ENCODE measurements around the gene DSCAM.

DSCAM gene

GRCh38 chr21:40850071-40850470 is 3.1 kb upstream of the DSCAM start:
- Mint-ChIP-seq H3K4me3 (no peak overlapping the region), H3K4me1 (ENCODE audit: low read depth in 2 of 2) (no peaks in the 10 kb centered on the region), H3K36me3 (ENCODE audit: insufficient read depth) (no peaks in the 10 kb centered on the region), H3K27ac (no peak overlapping the region), H3K9me3 (peaks cover 0 to 3% of the 10 kb centered on the region in 2 donors), H3K27me3 (peaks cover 4 to 26% of the 10 kb centered on the region in 2 donors)
- DNase-seq = no peak
- ATAC-seq (replicated peaks) = no peak

GRCh38 chr21:40847951-40848350 is 993 bp upstream of the DSCAM start:
- no peak for ATAC-seq (replicated peaks)
- no peaks in the 10 kb centered on the region for H3K4me1 Mint-ChIP-seq (ENCODE audit: low read depth in 2 of 2)
- peaks cover 4 to 26% of the 10 kb centered on the region in 2 donors for H3K27me3 Mint-ChIP-seq
- no peak overlapping the region for H3K27ac Mint-ChIP-seq
- no peaks in the 10 kb centered on the region for H3K36me3 Mint-ChIP-seq (ENCODE audit: insufficient read depth)
- no peak for DNase-seq
- no peak overlapping the region for H3K4me3 Mint-ChIP-seq
- H3K9me3 Mint-ChIP-seq = peaks cover 0 to 1% of the 10 kb centered on the region in 2 donors

GRCh38 chr21:40846103-40846502 is 855 bp downstream of the DSCAM start:
- no peaks in the 10 kb centered on the region for H3K4me1 Mint-ChIP-seq (ENCODE audit: low read depth in 2 of 2)
- DNase-seq (no peak), ATAC-seq (replicated peaks) (no peak)
- H3K9me3 Mint-ChIP-seq = peaks cover 0 to 1% of the 10 kb centered on the region in 2 donors
- peaks cover 11 to 42% of the 10 kb centered on the region in 2 donors for H3K27me3 Mint-ChIP-seq
- H3K4me3 Mint-ChIP-seq = no peak overlapping the region
- H3K36me3 Mint-ChIP-seq (ENCODE audit: insufficient read depth) = no peaks in the 10 kb centered on the region
- H3K27ac Mint-ChIP-seq = no peak overlapping the region

GRCh38 chr21:40845441-40845995 is 1.4 kb downstream of the DSCAM start:
- no peaks in the 10 kb centered on the region for H3K4me1 Mint-ChIP-seq (ENCODE audit: low read depth in 2 of 2)
- no peak for DNase-seq
- no peak for ATAC-seq (replicated peaks)
- no peaks in the 10 kb centered on the region for H3K36me3 Mint-ChIP-seq (ENCODE audit: insufficient read depth)
- peaks cover 0 to 1% of the 10 kb centered on the region in 2 donors for H3K9me3 Mint-ChIP-seq
- no peak overlapping the region for H3K27ac Mint-ChIP-seq
- peaks cover 17 to 48% of the 10 kb centered on the region in 2 donors for H3K27me3 Mint-ChIP-seq
- H3K4me3 Mint-ChIP-seq = no peak overlapping the region

- Mint-ChIP-seq H3K27me3 (peaks cover 20 to 52% of the 10 kb centered on the region in 2 donors), H3K9me3 (peaks cover 0 to 1% of the 10 kb centered on the region in 2 donors), H3K27ac (no peak overlapping the region), H3K4me1 (ENCODE audit: low read depth in 2 of 2) (no peaks in the 10 kb centered on the region), H3K36me3 (ENCODE audit: insufficient read depth) (no peaks in the 10 kb centered on the region), H3K4me3 (no peak overlapping the region)
- no peak for ATAC-seq (replicated peaks)
- DNase-seq = no peak
Measured at GRCh38 chr21:40844935-40845334, 2.0 kb downstream of the DSCAM start.

- Mint-ChIP-seq H3K27ac (no peak overlapping the region), H3K9me3 (no peaks in the 10 kb centered on the region), H3K27me3 (peaks cover 20 to 35% of the 10 kb centered on the region in 2 donors), H3K36me3 (ENCODE audit: insufficient read depth) (no peaks in the 10 kb centered on the region), H3K4me1 (ENCODE audit: low read depth in 2 of 2) (no peaks in the 10 kb centered on the region), H3K4me3 (no peak overlapping the region)
- DNase-seq (no peak), ATAC-seq (replicated peaks) (no peak)
Measured at GRCh38 chr21:40842197-40842552, 4.8 kb downstream of the DSCAM start.

- H3K27me3 Mint-ChIP-seq = peaks cover 20 to 32% of the 10 kb centered on the region in 2 donors
- ATAC-seq (replicated peaks) = no peak
- no peak overlapping the region for H3K4me3 Mint-ChIP-seq
- H3K4me1 Mint-ChIP-seq (ENCODE audit: low read depth in 2 of 2) = no peaks in the 10 kb centered on the region
- H3K36me3 Mint-ChIP-seq (ENCODE audit: insufficient read depth) = no peaks in the 10 kb centered on the region
- H3K27ac Mint-ChIP-seq = no peak overlapping the region
- no peak for DNase-seq
- no peaks in the 10 kb centered on the region for H3K9me3 Mint-ChIP-seq
Measured at GRCh38 chr21:40841524-40842196, 5.3 kb downstream of the DSCAM start.

GRCh38 chr21:40840401-40841125 is 6.4 kb downstream of the DSCAM start:
- ATAC-seq (replicated peaks) = no peak
- H3K27ac Mint-ChIP-seq = no peak overlapping the region
- no peaks in the 10 kb centered on the region for H3K9me3 Mint-ChIP-seq
- no peaks in the 10 kb centered on the region for H3K36me3 Mint-ChIP-seq (ENCODE audit: insufficient read depth)
- no peaks in the 10 kb centered on the region for H3K4me1 Mint-ChIP-seq (ENCODE audit: low read depth in 2 of 2)
- no peak for DNase-seq
- H3K4me3 Mint-ChIP-seq = no peak overlapping the region
- peaks cover 19 to 28% of the 10 kb centered on the region in 2 donors for H3K27me3 Mint-ChIP-seq

GRCh38 chr21:40839521-40839920 is 7.4 kb downstream of the DSCAM start:
- no peak overlapping the region for H3K4me3 Mint-ChIP-seq
- DNase-seq (no peak), ATAC-seq (replicated peaks) (no peak)
- H3K27me3 Mint-ChIP-seq = peaks cover 16 to 26% of the 10 kb centered on the region in 2 donors
- no peaks in the 10 kb centered on the region for H3K9me3 Mint-ChIP-seq
- H3K27ac Mint-ChIP-seq = no peak overlapping the region
- H3K4me1 Mint-ChIP-seq (ENCODE audit: low read depth in 2 of 2) = no peaks in the 10 kb centered on the region
- no peaks in the 10 kb centered on the region for H3K36me3 Mint-ChIP-seq (ENCODE audit: insufficient read depth)

GRCh38 chr21:40837456-40837855 is 9.5 kb downstream of the DSCAM start:
- H3K4me1 Mint-ChIP-seq (ENCODE audit: low read depth in 2 of 2) = no peaks in the 10 kb centered on the region
- H3K36me3 Mint-ChIP-seq (ENCODE audit: insufficient read depth) = no peaks in the 10 kb centered on the region
- peaks cover 12 to 22% of the 10 kb centered on the region in 2 donors for H3K27me3 Mint-ChIP-seq
- H3K9me3 Mint-ChIP-seq = peaks cover 0 to 4% of the 10 kb centered on the region in 2 donors
- no peak overlapping the region for H3K4me3 Mint-ChIP-seq
- DNase-seq (no peak), ATAC-seq (replicated peaks) (no peak)
- H3K27ac Mint-ChIP-seq = no peak overlapping the region

GRCh38 chr21:40835184-40835694 is 11.7 kb downstream of the DSCAM start:
- DNase-seq (no peak), ATAC-seq (replicated peaks) (no peak)
- Mint-ChIP-seq H3K9me3 (peaks cover 0 to 4% of the 10 kb centered on the region in 2 donors), H3K4me1 (ENCODE audit: low read depth in 2 of 2) (no peaks in the 10 kb centered on the region), H3K4me3 (no peak overlapping the region), H3K27ac (no peak overlapping the region), H3K27me3 (peaks cover under 1 to 1% of the 10 kb centered on the region in 2 donors), H3K36me3 (ENCODE audit: insufficient read depth) (no peaks in the 10 kb centered on the region)

- Mint-ChIP-seq H3K9me3 (peaks cover 8 to 9% of the 10 kb centered on the region in 2 donors), H3K4me1 (ENCODE audit: low read depth in 2 of 2) (no peaks in the 10 kb centered on the region), H3K36me3 (ENCODE audit: insufficient read depth) (no peaks in the 10 kb centered on the region), H3K27ac (no peak overlapping the region), H3K4me3 (no peak overlapping the region), H3K27me3 (no peaks in the 10 kb centered on the region)
- DNase-seq (no peak), ATAC-seq (replicated peaks) (no peak)
Measured at GRCh38 chr21:40833184-40833583, 13.8 kb downstream of the DSCAM start.

- ATAC-seq (replicated peaks) = no peak
- peaks cover 8 to 9% of the 10 kb centered on the region in 2 donors for H3K9me3 Mint-ChIP-seq
- no peak overlapping the region for H3K27ac Mint-ChIP-seq
- no peak for DNase-seq
- no peaks in the 10 kb centered on the region for H3K36me3 Mint-ChIP-seq (ENCODE audit: insufficient read depth)
- no peaks in the 10 kb centered on the region for H3K27me3 Mint-ChIP-seq
- H3K4me1 Mint-ChIP-seq (ENCODE audit: low read depth in 2 of 2) = no peaks in the 10 kb centered on the region
- H3K4me3 Mint-ChIP-seq = no peak overlapping the region
Measured at GRCh38 chr21:40832316-40832715, 14.6 kb downstream of the DSCAM start.

- Mint-ChIP-seq H3K27me3 (no peaks in the 10 kb centered on the region), H3K27ac (no peak overlapping the region), H3K36me3 (ENCODE audit: insufficient read depth) (no peaks in the 10 kb centered on the region), H3K4me3 (no peak overlapping the region), H3K9me3 (peaks cover 11 to 20% of the 10 kb centered on the region in 2 donors), H3K4me1 (ENCODE audit: low read depth in 2 of 2) (no peaks in the 10 kb centered on the region)
- ATAC-seq (replicated peaks) (no peak), DNase-seq (no peak)
Measured at GRCh38 chr21:40830836-40831235, 16.1 kb downstream of the DSCAM start.

All from effector memory CD8-positive, alpha-beta T cell (primary cell).